Gastrocnemius medialis (tissue), 4 donors: ENCODE results near the gene RHOF. TPM values are rescaled to one million over a fixed set of nuclear protein-coding genes. Genes with fewer than 3 reads are reported as not detected.
"Not testable (repeated sequence)": the region's sequence is repeated elsewhere in the genome, so short reads cannot be mapped to it uniquely, and the experiment has no call there.

ENCODE experiments used
- ATAC-seq, 2 donors: fragments of 150-250 bp; one replicate each; pipeline ENCODE4 v1.9.1; 2016
- DNase-seq, 2 donors: peaks; one replicate each; pipeline ENCODE4 v3.0.0-alpha.2; 2019
- H3K27ac ChIP-seq, 4 donors: fragments of 200-600 bp; sonication (generic); 1 replicate in 1 of 4; 2 replicates in 3 of 4; pipeline ENCODE4 v1.5.1; 2016 to 2018; ENCODE audit warnings: mild to moderate bottlenecking in 2 of 4, moderate library complexity in 1 of 4
- H3K27me3 ChIP-seq, 3 donors: fragments of 200-600 bp; sonication (generic) in 2 of 3; 1 replicate in 1 of 3; 2 replicates in 2 of 3; pipeline versions ENCODE4 v1.5.1 to v1.6.0; 2016 to 2019; ENCODE audit warnings: mild to moderate bottlenecking in 1 of 3, moderate library complexity in 1 of 3
- H3K36me3 ChIP-seq, 2 donors: fragments of 200-600 bp; sonication (generic) in 1 of 2; one replicate each; pipeline ENCODE4 v1.5.1; 2017 to 2018
- H3K4me1 ChIP-seq, 2 donors: fragments of 200-600 bp; sonication (generic) in 1 of 2; one replicate each; pipeline ENCODE4 v1.5.1; 2016 to 2017; ENCODE audit warnings: mild to moderate bottlenecking in 2 of 2
- H3K4me3 ChIP-seq, 4 donors: fragments of 200-600 bp; sonication (generic) in 3 of 4; 1 replicate in 1 of 4; 2 replicates in 3 of 4; pipeline ENCODE4 v1.5.1; 2016 to 2019; ENCODE audit warnings: mild to moderate bottlenecking in 2 of 4
- H3K9me3 ChIP-seq, 3 donors: fragments of 200-600 bp; sonication (generic) in 2 of 3; 1 replicate in 1 of 3; 2 replicates in 2 of 3; pipeline ENCODE4 v1.5.1; 2016 to 2019
- POLR2A ChIP-seq, 2 donors: fragments of 450-650 bp; IDR thresholded peaks; one replicate each; pipeline ENCODE4 v1.6.1; 2017; ENCODE audit warnings: antibody characterized with exemption in 2 of 2, mild to moderate bottlenecking in 2 of 2, moderate library complexity in 2 of 2
- in situ Hi-C, 4 donors: fragments of 200-750 bp; cut with MboI; loops; one replicate each; pipeline versions ENCODE4 v1.15.0 to v1.8.0; 2017; ENCODE audit warnings: low sequenced_read_pairs in 4 of 4
- intact Hi-C: fragments of 100-400 bp; cut with DNase I; formaldehyde crosslinking; loops from one replicate; pipeline ENCODE4 v1.15.1; 2023; ENCODE audit warnings: low total_unique reads
- total RNA-seq, 4 donors: library from RNA; depleted of rRNA; stranded (reverse); fragments of >200 nt; gene quantifications; one replicate each; pipeline versions ENCODE4 v1.1.0 to v1.2.3, GENCODE V29; 2016
- TF ChIP-seq, protein P1 (sequence below), 5 experiments: fragments of 450-650 bp in 3 of 5; fragments of 200-600 bp in 2 of 5; sonication (generic) in 2 of 5; IDR thresholded peaks in 4 of 5; conservative IDR thresholded peaks in 1 of 5; 1 replicate in 4 of 5; 2 replicates in 1 of 5; pipeline ENCODE4 v1.5.1; 2016 to 2019; ENCODE audit warnings: antibody characterized with exemption in 5 of 5, mild to moderate bottlenecking in 3 of 5, moderate library complexity in 3 of 5

The RHOF gene
- total RNA-seq, 4 donors from 2014 or later: 2.9 to 6.8 (median 4.1) TPM

- TF ChIP-seq POLR2A (IDR thresholded peaks at IDR 0.05): no peak
- TF ChIP-seq, protein P1, sequence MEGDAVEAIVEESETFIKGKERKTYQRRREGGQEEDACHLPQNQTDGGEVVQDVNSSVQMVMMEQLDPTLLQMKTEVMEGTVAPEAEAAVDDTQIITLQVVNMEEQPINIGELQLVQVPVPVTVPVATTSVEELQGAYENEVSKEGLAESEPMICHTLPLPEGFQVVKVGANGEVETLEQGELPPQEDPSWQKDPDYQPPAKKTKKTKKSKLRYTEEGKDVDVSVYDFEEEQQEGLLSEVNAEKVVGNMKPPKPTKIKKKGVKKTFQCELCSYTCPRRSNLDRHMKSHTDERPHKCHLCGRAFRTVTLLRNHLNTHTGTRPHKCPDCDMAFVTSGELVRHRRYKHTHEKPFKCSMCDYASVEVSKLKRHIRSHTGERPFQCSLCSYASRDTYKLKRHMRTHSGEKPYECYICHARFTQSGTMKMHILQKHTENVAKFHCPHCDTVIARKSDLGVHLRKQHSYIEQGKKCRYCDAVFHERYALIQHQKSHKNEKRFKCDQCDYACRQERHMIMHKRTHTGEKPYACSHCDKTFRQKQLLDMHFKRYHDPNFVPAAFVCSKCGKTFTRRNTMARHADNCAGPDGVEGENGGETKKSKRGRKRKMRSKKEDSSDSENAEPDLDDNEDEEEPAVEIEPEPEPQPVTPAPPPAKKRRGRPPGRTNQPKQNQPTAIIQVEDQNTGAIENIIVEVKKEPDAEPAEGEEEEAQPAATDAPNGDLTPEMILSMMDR (IDR thresholded peaks at IDR 0.05 in 4 of 5, conservative IDR thresholded peaks at IDR 0.05 in 1 of 5): no peak
- H3K4me3 ChIP-seq: peak overlapping the region; percentile 15 to 73 (median 58)
- DNase-seq (no peak), ATAC-seq (peak; percentile 1 to 2)
- peak overlapping the region; percentile 97 to 100 (median 99) for H3K27ac ChIP-seq
- H3K9me3 ChIP-seq: no peaks in the 10 kb centered on the region
- no peaks in the 10 kb centered on the region for H3K36me3 ChIP-seq
- H3K27me3 ChIP-seq: no peaks in the 10 kb centered on the region
- peaks cover 53 to 57% of the 10 kb centered on the region in 2 donors for H3K4me1 ChIP-seq
- in situ Hi-C loops (loop anchor here in 3 of 4 donors (5.0 to 10.0 kb wide), 3 partner anchors 90 to 100 kb away; partner anchors contain the start of gene PSMD9 (in 3 of the 3)), intact Hi-C loops (loop anchor here (1.0 to 5.0 kb wide), 7 partner anchors 18 to 228 kb away; partner anchors contain the start of genes BCL7A, ORAI1, PSMD9 and TMEM120B)
Measured at GRCh38 chr12:121794534-121795033, 1.1 kb upstream of the RHOF start.

DNA sequence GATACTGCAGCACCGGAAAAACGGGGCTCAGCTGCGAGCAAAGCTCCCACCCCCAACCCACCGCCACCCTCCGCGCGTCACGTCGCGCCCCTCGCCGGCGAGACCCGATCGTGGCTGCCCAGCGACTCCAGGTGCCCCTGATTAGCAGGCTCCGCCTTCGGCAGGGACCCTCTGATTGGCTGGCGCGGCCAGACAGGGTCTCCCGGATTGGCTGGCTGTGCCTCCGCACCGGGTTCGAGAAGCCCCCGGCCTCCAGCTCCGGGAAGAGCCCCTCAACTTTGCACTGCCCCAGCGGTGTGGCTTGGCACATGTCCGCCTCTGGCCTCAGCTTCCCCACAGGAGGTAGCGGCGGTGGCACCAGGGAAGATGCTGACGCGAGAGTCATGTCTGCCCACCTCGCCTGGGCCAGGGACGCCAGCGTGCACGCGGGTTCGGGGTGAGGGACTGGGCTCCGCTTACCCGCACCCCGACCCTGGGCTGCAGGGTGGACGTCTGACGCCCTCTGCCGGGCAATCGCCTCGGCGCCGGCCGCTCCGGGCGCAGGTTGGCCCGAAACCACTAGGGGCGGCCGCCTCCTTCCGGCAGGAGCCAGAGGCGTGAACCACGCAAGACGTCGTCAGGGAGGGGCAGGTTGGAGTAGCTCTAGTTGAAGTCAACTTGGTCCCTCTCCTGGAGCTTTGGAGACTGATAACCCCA, 498 bp upstream of the RHOF start:
- Histone ChIP-seq H3K27ac (peak overlapping the region; percentile 97 to 100 (median 99)), H3K9me3 (no peaks in the 10 kb centered on the region), H3K36me3 (no peaks in the 10 kb centered on the region), H3K4me1 (peaks cover 55 to 56% of the 10 kb centered on the region in 2 donors), H3K4me3 (peak overlapping the region; percentile 56 to 73 (median 59)), H3K27me3 (no peaks in the 10 kb centered on the region)
- peak; percentile 80 to 88 for DNase-seq
- peak; percentile 47 to 58 for ATAC-seq
- intact Hi-C loops (loop anchor here (1.0 to 2.0 kb wide), 4 partner anchors 17 to 97 kb away; partner anchors contain the start of genes PSMD9 and TMEM120B), in situ Hi-C loops (loop anchor here in 3 of 4 donors (5.0 to 10.0 kb wide), 3 partner anchors 91 to 99 kb away; partner anchors contain the start of gene PSMD9 (in 3 of the 3))
- TF ChIP-seq, protein P1 (IDR thresholded peaks at IDR 0.05 in 4 of 5, conservative IDR thresholded peaks at IDR 0.05 in 1 of 5): peak; percentile 99 to 100 (median 100)
- no peak for TF ChIP-seq POLR2A (IDR thresholded peaks at IDR 0.05)

DNA sequence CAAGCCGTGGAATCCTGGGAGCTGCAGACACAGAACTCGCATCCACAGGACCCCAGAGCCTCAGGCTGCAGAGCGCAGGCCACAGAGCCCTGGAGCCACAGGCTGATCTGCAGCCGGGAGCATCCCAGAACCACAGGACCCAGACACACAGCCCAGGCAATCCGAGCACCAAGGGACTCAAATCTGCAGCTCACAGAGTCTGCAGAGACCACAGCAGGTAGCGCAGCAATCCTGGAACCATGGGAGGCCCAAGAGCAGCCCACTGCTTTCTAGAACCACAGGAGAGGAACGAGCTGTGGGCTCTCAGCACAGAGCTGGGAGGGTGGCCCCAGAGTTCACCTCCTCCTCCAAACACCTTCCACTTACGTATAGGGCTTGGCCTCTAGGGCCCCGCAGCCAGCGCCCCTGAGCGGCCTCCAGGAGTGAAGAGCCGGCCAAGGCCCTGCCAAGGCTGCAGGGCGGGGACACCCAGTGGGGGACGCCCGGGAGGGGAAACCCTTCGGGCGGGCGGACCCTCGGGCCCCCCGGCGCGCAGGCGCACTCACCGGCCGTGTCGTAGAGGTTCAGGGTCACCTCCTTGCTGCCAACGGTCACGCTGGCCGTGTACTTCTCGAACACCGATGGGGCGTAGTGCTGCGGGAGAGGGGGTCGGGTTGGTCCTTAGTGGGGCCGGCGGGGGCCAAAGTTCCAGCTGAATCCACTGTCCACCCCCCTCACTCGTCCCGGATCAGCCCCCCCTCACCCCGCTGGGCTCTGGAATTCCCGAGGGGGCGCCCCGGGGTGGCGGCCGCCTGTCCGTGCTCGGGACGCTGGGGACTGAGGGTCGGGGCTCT, 665 bp downstream of the RHOF start:
- in situ Hi-C loops: loop anchor here in 3 of 4 donors (5.0 to 10.0 kb wide), 3 partner anchors 92 to 98 kb away; partner anchors contain the start of gene PSMD9 (in 3 of the 3)
- DNase-seq (no peak), ATAC-seq (no peak)
- Histone ChIP-seq H3K4me1 (peaks cover 45 to 46% of the 10 kb centered on the region in 2 donors), H3K9me3 (no peaks in the 10 kb centered on the region), H3K27me3 (no peaks in the 10 kb centered on the region), H3K4me3 (peak overlapping the region in 3 of 4 donors; percentile 56 to 73 (median 59)), H3K36me3 (no peaks in the 10 kb centered on the region), H3K27ac (no peak overlapping the region)
- TF ChIP-seq, protein P1 (IDR thresholded peaks at IDR 0.05 in 4 of 5, conservative IDR thresholded peaks at IDR 0.05 in 1 of 5): no peak
- TF ChIP-seq POLR2A (IDR thresholded peaks at IDR 0.05): no peak
- intact Hi-C loops: no loop called here

GRCh38 chr12:121791671-121792551, 1.6 kb downstream of the RHOF start:
- H3K4me1 ChIP-seq: peaks cover 39 to 40% of the 10 kb centered on the region in 2 donors
- DNase-seq: no peak
- intact Hi-C loops (no loop called here), in situ Hi-C loops (loop anchor here in 3 of 4 donors (5.0 to 10.0 kb wide), 3 partner anchors 93 to 97 kb away; partner anchors contain the start of gene PSMD9 (in 3 of the 3))
- no peak for ATAC-seq
- no peaks in the 10 kb centered on the region for H3K9me3 ChIP-seq
- H3K27me3 ChIP-seq: no peaks in the 10 kb centered on the region
- H3K27ac ChIP-seq: no peak overlapping the region
- H3K36me3 ChIP-seq: no peaks in the 10 kb centered on the region
- H3K4me3 ChIP-seq: no peak overlapping the region
- TF ChIP-seq POLR2A (IDR thresholded peaks at IDR 0.05): no peak
- TF ChIP-seq, protein P1 (IDR thresholded peaks at IDR 0.05 in 4 of 5, conservative IDR thresholded peaks at IDR 0.05 in 1 of 5): no peak

DNA sequence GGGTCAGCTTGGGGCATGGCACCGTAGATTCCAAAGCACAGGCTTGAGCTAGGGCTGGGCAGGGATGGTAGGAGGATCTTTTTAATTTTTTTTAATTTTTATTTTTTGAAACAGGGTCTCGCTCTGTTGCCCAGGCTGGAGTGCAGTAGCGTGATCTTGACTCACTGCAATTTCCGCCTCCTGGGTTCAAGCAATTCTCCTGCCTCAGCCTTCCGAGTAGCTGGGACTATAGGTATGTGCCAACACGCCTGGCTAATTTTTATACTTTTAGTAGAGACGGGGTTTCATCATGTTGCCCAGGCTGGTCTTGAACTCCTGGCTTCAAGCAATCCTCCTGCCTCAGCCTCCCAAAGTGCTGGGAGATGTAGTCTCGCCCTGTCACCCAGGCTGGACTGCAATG, 2.7 kb downstream of the RHOF start:
- intact Hi-C loops, H3K9me3 ChIP-seq, ATAC-seq, H3K27ac ChIP-seq, H3K36me3 ChIP-seq, DNase-seq, H3K27me3 ChIP-seq, H3K4me3 ChIP-seq: not testable (repeated sequence)
- peaks cover 28 to 31% of the 10 kb centered on the region in 2 donors for H3K4me1 ChIP-seq
- in situ Hi-C loops: loop anchor here in 3 of 4 donors (5.0 to 10.0 kb wide), 3 partner anchors 93 to 96 kb away; partner anchors contain the start of gene PSMD9 (in 3 of the 3)
